Cardiac muscle cell (in vitro differentiated cells and primary cell): ENCODE measurements around the gene APOBEC3H. TPM values are rescaled to one million over a fixed set of nuclear protein-coding genes. Genes with fewer than 3 reads are reported as not detected.
A peak's percentile ranks its signal among the peaks of the same experiment; 100 is the strongest.

Experiments
- DNase-seq, 2 donors: peaks; one replicate each; pipeline versions ENCODE4 v3.0.0 to v3.0.0-alpha.2; 2010 to 2017; ENCODE audit warnings: low read depth in 1 of 2, low spot score in 1 of 2
- H3K27ac ChIP-seq: fragments of 200-600 bp; sonication (generic); 2 replicates; pipeline ENCODE4 v1.5.1; 2016
- H3K27me3 ChIP-seq: fragments of 200-600 bp; sonication (generic); 2 replicates; pipeline ENCODE4 v1.6.0; 2016; ENCODE audit warnings: control low read depth
- H3K36me3 ChIP-seq: fragments of 200-600 bp; sonication (generic); 2 replicates; pipeline ENCODE4 v1.5.1; 2016; ENCODE audit warnings: control low read depth
- H3K4me1 ChIP-seq: fragments of 200-600 bp; sonication (generic); 2 replicates; pipeline ENCODE4 v1.8.1; 2017; ENCODE audit warnings: low read depth, mild to moderate bottlenecking, mixed run types
- H3K4me3 ChIP-seq: fragments of 200-600 bp; sonication (generic); 2 replicates; pipeline ENCODE4 v1.5.1; 2016; ENCODE audit warnings: mild to moderate bottlenecking
- H3K9me3 ChIP-seq: fragments of 200-600 bp; sonication (generic); 2 replicates; pipeline ENCODE4 v1.5.1; 2017; ENCODE audit warnings: low read depth, mild to moderate bottlenecking, control low read depth
- polyA plus RNA-seq: library from polyadenylated mRNA; unstranded; fragments of >200 nt; fragmentation: Nextera tagmentation; extraction: Ambion mirVana; gene quantifications from 2 replicates; pipeline ENCODE4 v1.2.1, GENCODE V29; 2016
- total RNA-seq: library from RNA; depleted of rRNA; stranded (reverse); fragments of >200 nt; gene quantifications from 2 replicates; pipeline ENCODE4 v1.2.3, GENCODE V29; 2016
- TF ChIP-seq, protein P1 (sequence below): IDR thresholded peaks from 2 replicates; pipeline ENCODE4 v1.5.1; 2012; ENCODE audit warnings: low read depth, mild to moderate bottlenecking, low read length

Gene APOBEC3H
- total and polyA plus RNA-seq, 2 experiments from 2014 or later, result 0.57 to 0.97 TPM

DNA sequence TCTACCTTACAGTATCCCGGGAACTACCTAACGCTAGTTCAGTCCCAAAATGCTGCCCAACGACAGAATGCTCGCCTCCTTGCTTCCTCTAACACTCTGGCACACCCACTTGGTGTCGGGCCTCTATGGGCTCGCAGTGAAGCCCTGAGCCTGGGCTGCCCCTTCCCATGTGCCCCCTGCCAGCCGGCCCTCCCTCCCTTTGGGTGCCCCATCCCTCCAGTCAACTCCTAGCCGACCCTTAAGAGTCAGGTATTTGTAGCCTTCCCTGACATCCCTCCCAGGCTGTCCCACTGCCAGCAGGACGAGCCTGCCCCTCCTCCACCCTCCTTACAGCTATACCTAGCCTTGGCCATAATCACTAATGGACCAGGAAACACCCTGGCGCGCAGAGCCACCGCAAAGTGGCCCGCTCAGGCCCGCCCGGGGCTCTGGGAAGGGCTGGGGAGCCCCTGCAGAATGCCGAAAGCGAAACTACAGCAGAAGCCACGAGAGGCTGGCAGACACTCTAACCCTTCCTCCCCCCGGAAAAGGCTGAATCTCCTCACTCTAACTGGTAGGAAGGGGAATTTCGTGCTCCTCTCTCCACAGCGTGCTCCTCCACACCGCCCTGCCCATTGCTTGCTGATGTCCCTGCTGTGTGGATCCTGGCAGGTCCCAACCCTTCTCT is 47.2 kb downstream of the APOBEC3H start:
- no peaks in the 10 kb centered on the region for H3K27me3 ChIP-seq

DNA sequence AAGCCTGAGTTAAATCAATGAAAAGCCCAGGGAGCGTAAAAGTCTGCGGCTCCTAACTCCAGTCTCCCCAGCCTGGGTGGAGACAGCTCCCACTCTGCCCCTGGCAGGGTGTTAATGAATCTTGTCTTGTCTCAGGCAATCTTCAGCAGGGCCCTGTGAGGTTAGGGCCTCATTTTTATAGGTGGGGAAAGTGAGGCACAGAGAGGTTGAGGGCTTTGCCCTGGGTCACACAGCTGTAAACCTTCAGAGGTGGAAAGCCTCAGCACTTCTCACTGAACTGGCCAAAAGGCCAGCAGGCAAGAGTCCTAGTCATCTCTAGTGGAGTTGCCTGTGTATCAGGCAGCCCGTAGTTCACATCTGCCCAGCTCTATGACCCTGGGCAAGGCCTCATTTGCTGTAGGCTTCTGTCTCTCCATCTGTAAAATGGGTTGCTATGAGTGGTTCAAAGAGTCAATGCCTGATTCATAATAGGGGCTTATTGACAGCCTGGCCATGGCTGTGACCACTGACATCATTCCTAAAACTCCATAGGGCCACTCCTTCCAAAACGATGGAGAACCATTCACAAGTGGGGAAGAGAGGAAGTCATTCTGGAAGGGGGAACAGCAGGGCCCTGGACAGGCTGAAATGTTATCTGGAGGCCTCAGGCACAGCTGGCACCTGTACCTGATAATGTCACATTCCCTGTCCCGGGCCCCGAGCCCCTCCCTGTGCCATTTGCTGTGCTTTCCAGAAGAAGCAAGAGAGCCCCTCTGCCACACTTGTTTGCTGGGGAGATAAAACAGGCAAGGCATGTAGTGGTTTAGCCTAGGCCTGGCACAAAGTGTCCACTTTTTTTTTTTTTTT is 49.4 kb downstream of the APOBEC3H start:
- Histone ChIP-seq H3K27me3 (no peaks in the 10 kb centered on the region), H3K27ac (peak overlapping the region; percentile 76), H3K4me3 (peak overlapping the region; percentile 97), H3K4me1 (peaks cover 17% of the 10 kb centered on the region), H3K36me3 (no peaks in the 10 kb centered on the region), H3K9me3 (no peaks in the 10 kb centered on the region)
- TF ChIP-seq, protein P1, sequence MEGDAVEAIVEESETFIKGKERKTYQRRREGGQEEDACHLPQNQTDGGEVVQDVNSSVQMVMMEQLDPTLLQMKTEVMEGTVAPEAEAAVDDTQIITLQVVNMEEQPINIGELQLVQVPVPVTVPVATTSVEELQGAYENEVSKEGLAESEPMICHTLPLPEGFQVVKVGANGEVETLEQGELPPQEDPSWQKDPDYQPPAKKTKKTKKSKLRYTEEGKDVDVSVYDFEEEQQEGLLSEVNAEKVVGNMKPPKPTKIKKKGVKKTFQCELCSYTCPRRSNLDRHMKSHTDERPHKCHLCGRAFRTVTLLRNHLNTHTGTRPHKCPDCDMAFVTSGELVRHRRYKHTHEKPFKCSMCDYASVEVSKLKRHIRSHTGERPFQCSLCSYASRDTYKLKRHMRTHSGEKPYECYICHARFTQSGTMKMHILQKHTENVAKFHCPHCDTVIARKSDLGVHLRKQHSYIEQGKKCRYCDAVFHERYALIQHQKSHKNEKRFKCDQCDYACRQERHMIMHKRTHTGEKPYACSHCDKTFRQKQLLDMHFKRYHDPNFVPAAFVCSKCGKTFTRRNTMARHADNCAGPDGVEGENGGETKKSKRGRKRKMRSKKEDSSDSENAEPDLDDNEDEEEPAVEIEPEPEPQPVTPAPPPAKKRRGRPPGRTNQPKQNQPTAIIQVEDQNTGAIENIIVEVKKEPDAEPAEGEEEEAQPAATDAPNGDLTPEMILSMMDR, result no peak
- DNase-seq, result no peak

More for the DNA sequence above, 47.2 kb downstream of the APOBEC3H start:
- TF ChIP-seq, protein P1, result no peak
- Histone ChIP-seq H3K4me3 (peak overlapping the region; percentile 97), H3K9me3 (no peaks in the 10 kb centered on the region), H3K27ac (no peak overlapping the region), H3K4me1 (peaks cover 17% of the 10 kb centered on the region), H3K36me3 (no peaks in the 10 kb centered on the region)
- DNase-seq, result peak in 1 of 2 donors; percentile 54

DNA sequence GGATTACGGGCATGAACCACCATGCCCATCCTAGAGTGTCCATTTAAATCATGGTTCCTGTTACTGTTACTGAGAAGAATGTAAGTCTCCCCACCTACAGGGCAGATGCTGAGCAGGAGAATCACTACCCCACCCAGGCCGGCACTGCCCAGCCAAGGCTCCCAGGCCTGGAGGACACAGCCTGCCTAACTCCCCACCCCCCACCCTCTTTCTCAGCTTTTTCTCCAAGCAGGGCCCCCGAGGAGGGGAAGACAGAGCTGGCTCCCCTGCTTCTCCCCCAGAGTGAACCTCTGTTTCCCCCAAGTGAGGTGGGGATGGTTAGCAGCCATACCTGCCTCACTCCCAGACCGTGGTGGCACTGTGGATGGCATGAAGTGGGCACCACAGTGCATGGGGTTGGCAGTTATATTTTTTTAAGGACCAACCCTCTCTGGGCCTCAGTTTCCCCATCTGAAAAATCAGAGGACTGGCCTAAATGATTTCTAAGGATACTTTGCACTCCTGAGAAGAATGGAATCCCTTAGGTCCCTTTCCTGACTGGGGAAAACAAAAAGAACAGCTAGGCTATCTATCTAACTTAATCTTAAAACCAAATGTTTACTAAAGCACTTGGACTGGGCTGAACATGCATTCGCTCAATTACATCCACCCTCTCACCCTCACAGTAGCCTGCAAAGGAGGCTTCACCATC is 50.4 kb downstream of the APOBEC3H start:
- DNase-seq, result no peak
- Histone ChIP-seq H3K4me1 (peaks cover 13% of the 10 kb centered on the region), H3K36me3 (no peaks in the 10 kb centered on the region), H3K27ac (no peak overlapping the region), H3K27me3 (no peaks in the 10 kb centered on the region), H3K4me3 (no peak overlapping the region), H3K9me3 (no peaks in the 10 kb centered on the region)
- TF ChIP-seq, protein P1, result no peak

DNA sequence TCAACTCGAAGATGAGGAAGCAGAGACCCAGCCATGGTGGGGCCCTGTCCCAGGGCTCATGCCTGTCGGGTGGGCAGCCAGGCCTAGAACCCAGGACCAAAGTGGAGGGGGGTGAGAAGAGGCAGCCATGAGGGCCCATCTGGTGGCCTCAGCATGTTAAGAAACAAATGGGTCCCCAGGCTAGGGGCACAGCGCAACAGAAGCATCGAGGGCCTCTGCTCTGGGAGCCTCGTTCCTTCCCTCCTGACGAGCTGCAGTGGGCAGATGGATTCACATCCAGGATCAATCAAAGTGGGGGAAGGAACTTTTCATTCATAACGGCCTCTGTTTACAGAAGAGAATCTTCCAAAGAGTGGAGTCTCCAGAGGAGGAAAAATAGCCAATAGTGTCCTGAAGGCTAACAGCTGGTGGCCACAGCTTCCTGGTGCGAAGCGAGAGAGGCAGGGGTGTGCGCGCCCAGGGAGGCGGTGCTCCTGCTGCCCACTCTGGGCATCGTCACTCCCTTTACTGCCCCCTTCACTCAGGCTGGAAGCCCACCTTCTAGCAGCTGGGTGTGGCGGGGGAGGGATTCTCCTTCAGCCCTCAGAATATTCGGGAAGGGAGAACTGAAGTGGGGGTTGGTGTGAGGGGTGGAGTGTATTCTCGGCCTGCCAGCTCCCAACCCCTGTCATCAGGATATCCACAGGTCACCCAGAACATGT is 51.1 kb downstream of the APOBEC3H start:
- Histone ChIP-seq H3K9me3 (no peaks in the 10 kb centered on the region), H3K4me1 (peaks cover 13% of the 10 kb centered on the region), H3K4me3 (no peak overlapping the region), H3K27me3 (peaks cover under 1% of the 10 kb centered on the region), H3K27ac (no peak overlapping the region), H3K36me3 (no peaks in the 10 kb centered on the region)
- TF ChIP-seq, protein P1, result no peak
- no peak for DNase-seq
